Mesodermal cell (in vitro differentiated cells): Measurements from ENCODE around the gene HEATR5B.

Experiments
- H3K27ac ChIP-seq: 2 replicates; pipeline ENCODE4 v1.7.0; 2013; ENCODE audit warnings: mild to moderate bottlenecking, low read depth, low read length, moderate library complexity; ENCODE audit not compliant: severe bottlenecking
- H3K36me3 ChIP-seq: 2 replicates; pipeline ENCODE4 v1.7.1; 2013; ENCODE audit warnings: mild to moderate bottlenecking, low read length, moderate library complexity; ENCODE audit not compliant: control insufficient read depth, insufficient read depth
- H3K4me1 ChIP-seq: one replicate; pipeline ENCODE4 v1.7.1; 2013; ENCODE audit warnings: mild to moderate bottlenecking, low read length; ENCODE audit not compliant: insufficient read depth, control insufficient read depth, poor library complexity, severe bottlenecking
- H3K4me3 ChIP-seq: 2 replicates; pipeline ENCODE4 v1.7.0; 2013; ENCODE audit warnings: low read length, control low read depth, mild to moderate bottlenecking; ENCODE audit not compliant: insufficient read depth, poor library complexity, severe bottlenecking; ENCODE audit errors: extremely low read depth
- H3K9me3 ChIP-seq: 2 replicates; pipeline ENCODE4 v1.7.1; 2013; ENCODE audit warnings: mild to moderate bottlenecking, low read length, moderate library complexity; ENCODE audit not compliant: control insufficient read depth
- WGBS, 2 experiments: methylation state at CpG; one replicate each; pipeline ENCODE4 v1.1.5; 2013; ENCODE audit warnings: missing lambda C conversion rate in 2 of 2; ENCODE audit not compliant: insufficient coverage in 2 of 2; 5-methylcytosine and 5-hydroxymethylcytosine counted together

HEATR5B gene

DNA sequence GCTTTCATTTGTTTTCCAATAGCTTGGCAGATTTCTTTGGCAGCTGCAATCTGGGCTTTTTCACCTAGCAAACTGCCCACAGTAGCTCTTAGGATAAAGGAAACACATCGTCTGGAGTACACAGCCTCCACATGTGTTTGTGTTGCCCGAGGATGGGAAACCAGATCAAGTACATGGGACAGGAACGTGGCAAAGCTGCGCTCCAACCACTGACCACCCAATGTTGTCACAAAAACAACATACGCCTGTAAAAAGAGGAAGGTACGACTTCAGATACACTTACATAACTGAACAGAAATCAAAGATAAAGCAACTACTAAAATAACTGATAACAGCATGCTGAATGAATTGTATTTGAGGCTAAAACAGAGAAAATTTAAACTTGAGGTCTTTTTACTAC is 15.5 kb downstream of the HEATR5B start:
- Histone ChIP-seq H3K36me3 (peaks cover 62% of the 10 kb centered on the region), H3K4me3 (no peak overlapping the region), H3K4me1 (no peaks in the 10 kb centered on the region), H3K9me3 (no peaks in the 10 kb centered on the region), H3K27ac (no peak overlapping the region)
- 95% methylated on average over 3 of the region's 6 CpGs; no CpG with 5 or more reads in 1 of the 2 experiments for WGBS, 2 experiments

DNA sequence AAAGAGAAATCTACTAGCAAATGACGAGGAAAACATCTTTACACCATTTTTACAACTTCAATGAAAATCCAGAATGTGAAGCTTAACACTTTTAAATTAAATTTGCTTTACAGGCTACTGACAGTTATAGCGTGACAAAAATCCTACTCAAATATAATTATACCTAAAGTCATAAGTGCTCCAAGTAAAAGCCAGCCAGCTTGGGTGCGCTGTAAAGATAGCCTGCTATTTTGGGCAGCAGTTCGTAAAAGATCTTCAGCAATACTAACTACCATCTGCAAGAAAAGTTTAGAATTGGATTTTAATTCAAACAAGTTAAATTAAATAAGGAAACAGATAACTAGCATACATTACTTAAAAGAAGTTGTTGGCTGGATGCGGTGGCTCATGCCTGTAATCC is 22.4 kb downstream of the HEATR5B start:
- H3K27ac ChIP-seq: no peak overlapping the region
- 82 to 93% methylated on average over 2 to 3 of the region's 5 CpGs for WGBS, 2 experiments
- H3K4me3 ChIP-seq: no peak overlapping the region
- H3K36me3 ChIP-seq: peaks cover 61% of the 10 kb centered on the region
- no peaks in the 10 kb centered on the region for H3K9me3 ChIP-seq
- H3K4me1 ChIP-seq: no peaks in the 10 kb centered on the region

DNA sequence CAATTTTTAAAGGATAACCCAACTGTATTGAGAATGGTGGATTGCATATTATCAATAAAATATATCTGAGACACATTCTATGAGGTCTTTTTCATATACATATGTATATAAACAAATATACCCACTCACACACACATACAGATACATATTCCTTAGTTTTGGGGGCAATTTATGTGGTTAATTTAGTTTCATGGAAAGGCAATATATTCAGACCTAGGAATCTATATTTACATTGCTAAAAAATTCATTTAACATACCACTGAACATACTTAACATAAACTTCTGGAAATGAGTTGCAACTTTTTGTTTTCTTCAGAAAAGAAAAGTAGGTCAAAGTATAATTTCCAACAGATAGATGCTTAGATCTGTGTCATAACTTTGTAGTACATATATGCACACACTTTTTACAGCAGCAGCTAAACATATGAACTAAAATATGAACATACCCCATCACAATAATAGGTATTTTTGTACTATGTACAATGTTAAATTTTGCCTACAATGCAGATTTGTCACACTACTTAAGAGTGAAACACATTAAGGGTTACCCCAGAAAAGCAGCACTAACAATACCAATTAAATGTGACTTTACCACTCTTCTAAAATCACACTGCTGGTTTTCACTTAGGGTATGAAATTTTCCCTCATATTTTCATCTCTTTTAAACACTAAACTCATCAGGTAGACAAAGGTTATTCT is 23.0 kb downstream of the HEATR5B start:
- Histone ChIP-seq H3K27ac (no peak overlapping the region), H3K4me1 (no peaks in the 10 kb centered on the region), H3K9me3 (no peaks in the 10 kb centered on the region), H3K36me3 (peaks cover 60% of the 10 kb centered on the region), H3K4me3 (no peak overlapping the region)

DNA sequence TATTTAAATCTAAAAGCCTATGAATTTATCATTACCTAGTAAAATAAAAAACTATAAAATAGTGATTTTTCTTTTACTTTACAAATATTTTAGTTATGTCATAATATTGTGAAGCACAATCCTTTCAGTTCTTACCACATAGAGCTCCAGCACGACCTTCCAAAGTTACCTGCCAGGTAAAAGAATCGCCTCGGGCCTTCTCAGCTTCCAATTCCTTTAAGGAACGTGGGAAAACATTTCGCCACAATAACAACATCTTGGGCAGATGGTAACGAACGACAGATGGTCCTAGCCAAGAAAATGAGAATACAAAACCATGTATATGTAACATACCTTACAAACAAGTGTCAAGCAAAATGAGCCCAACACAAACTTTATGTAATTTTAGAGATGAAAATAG is 23.7 kb downstream of the HEATR5B start:
- no peaks in the 10 kb centered on the region for H3K9me3 ChIP-seq
- 90% methylated on average over 7 of the region's 7 CpGs; no CpG with 5 or more reads in 1 of the 2 experiments for WGBS, 2 experiments
- no peak overlapping the region for H3K4me3 ChIP-seq
- peaks cover 53% of the 10 kb centered on the region for H3K36me3 ChIP-seq
- H3K27ac ChIP-seq: no peak overlapping the region
- H3K4me1 ChIP-seq: no peaks in the 10 kb centered on the region

DNA sequence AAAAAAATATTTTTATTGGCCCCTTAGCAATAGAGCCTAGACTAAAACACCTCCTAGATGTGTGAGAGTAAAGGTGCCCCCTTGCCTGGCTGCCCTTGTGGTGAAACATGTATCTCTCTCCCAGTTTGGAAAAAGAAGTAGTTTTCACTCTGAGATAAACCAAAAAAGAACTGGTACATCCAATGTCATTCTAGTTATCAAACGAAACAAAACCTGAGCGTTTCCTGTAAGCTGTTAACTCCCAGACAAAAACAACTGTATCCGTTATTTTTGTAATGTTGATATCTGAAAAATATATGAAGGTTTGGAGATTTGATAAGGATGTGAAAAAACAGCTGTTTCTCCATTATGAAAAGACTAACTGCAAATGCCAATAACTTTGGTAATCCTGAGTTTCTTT is 24.3 kb downstream of the HEATR5B start:
- no peak overlapping the region for H3K27ac ChIP-seq
- 100% methylated on average over 1 of the region's 3 CpGs; no CpG with 5 or more reads in 1 of the 2 experiments for WGBS, 2 experiments
- H3K36me3 ChIP-seq: peaks cover 49% of the 10 kb centered on the region
- no peak overlapping the region for H3K4me3 ChIP-seq
- H3K9me3 ChIP-seq: no peaks in the 10 kb centered on the region
- no peaks in the 10 kb centered on the region for H3K4me1 ChIP-seq

DNA sequence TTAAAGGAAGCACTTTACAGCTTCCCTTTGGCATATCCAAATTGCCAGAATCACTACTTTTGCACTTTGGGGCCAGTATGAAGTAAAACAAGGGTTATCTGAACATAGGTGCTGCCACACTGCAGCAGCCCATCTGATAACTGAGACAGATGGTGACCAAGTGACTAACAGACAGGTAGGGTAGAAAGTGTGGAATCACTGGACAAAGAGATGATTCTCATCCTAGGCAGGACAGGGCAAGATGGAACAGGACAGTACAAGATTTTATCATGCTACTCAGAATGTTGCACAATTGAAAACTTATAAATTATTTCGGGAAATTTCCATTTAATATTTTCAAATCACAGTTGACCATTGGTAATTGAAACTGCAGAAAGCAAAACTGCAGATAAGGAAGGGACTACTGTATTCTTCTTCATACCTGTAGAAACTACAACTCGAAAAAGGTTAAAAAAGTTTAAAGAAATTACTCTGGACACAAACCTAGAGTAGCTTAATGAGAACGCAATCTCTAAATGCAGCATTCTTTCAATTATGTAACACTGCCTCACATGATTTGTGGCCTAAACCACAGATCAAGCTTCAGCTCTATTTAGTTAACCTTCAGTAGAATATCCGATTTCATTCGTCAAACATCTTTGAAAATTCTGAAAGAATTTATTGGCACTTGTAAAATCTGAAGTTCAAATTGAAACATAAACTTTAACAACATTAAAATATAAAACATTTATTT is 31.4 kb downstream of the HEATR5B start:
- no peaks in the 10 kb centered on the region for H3K4me1 ChIP-seq
- 90% methylated on average over 2 of the region's 5 CpGs; no CpG with 5 or more reads in 1 of the 2 experiments for WGBS, 2 experiments
- H3K4me3 ChIP-seq: no peak overlapping the region
- H3K36me3 ChIP-seq: peaks cover 31% of the 10 kb centered on the region
- H3K9me3 ChIP-seq: no peaks in the 10 kb centered on the region
- no peak overlapping the region for H3K27ac ChIP-seq

DNA sequence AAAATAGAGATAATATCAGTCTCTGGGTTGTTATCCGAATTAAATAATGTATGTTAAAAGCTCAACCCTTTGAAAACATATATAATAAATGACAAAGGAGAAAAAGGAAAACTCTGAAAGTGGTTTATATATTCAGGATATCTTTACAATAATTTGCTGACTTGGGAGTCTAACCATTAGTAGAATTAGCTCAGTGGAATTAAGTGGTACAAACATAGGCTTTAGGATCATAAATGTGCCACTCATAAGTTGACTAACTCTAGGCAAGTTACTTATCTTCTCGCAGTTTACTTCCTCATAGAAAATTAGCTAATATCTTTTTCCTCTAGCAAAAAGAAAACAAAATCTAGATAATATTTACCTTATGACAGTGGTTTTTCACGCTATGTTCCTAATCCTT is 44.6 kb downstream of the HEATR5B start:
- H3K4me3 ChIP-seq: no peak overlapping the region
- no peaks in the 10 kb centered on the region for H3K9me3 ChIP-seq
- H3K4me1 ChIP-seq: no peaks in the 10 kb centered on the region
- peaks cover 31% of the 10 kb centered on the region for H3K36me3 ChIP-seq
- H3K27ac ChIP-seq: no peak overlapping the region
- 100% methylated on average over 1 of the region's 3 CpGs; no CpG with 5 or more reads in 1 of the 2 experiments for WGBS, 2 experiments

DNA sequence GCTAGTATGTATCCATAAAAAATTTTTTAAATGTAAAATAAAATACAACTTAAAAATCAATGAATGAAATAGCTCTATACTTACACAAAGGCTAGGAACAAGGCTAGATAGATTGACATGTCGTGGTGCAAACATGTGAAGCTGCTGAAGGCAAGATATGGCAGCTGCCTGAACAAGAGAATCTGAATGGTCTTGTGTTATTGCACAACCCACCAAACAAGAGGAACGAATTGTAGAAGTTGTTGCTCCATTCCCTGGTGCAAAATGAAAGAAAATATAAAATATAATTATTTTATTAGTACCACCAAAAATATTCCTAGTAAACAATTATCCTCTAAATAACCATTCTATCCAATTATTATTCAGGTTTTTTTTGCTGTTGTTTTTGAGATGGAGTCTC is 46.4 kb downstream of the HEATR5B start:
- no peak overlapping the region for H3K27ac ChIP-seq
- H3K4me3 ChIP-seq: no peak overlapping the region
- no peaks in the 10 kb centered on the region for H3K9me3 ChIP-seq
- WGBS, 2 experiments: 100% methylated on average over 1 of the region's 2 CpGs; no CpG with 5 or more reads in 1 of the 2 experiments
- H3K4me1 ChIP-seq: no peaks in the 10 kb centered on the region
- peaks cover 32% of the 10 kb centered on the region for H3K36me3 ChIP-seq

DNA sequence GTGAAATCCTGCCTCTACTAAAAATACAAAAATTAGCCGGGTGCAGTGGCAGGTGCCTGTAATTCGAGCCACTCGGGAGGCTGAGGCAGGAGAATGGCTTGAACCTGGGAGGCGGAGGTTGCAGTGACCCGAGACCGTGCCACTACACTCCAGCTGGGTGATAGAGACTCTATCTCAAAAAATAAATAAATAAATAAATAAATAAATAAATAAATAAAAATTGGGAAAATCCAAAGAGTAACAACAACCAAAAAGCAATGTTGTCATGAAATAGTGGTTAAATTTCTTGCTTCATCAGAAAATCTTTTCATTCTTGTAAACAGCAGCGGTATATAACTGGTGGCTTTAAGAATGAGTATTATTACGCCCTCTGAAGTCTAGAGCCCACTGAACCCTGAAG is 54.4 kb downstream of the HEATR5B start:
- 80 to 100% methylated on average over 1 to 5 of the region's 8 CpGs for WGBS, 2 experiments
- H3K36me3 ChIP-seq: peaks cover 35% of the 10 kb centered on the region
- H3K27ac ChIP-seq: no peak overlapping the region
- H3K9me3 ChIP-seq: no peaks in the 10 kb centered on the region
- no peaks in the 10 kb centered on the region for H3K4me1 ChIP-seq
- H3K4me3 ChIP-seq: no peak overlapping the region

DNA sequence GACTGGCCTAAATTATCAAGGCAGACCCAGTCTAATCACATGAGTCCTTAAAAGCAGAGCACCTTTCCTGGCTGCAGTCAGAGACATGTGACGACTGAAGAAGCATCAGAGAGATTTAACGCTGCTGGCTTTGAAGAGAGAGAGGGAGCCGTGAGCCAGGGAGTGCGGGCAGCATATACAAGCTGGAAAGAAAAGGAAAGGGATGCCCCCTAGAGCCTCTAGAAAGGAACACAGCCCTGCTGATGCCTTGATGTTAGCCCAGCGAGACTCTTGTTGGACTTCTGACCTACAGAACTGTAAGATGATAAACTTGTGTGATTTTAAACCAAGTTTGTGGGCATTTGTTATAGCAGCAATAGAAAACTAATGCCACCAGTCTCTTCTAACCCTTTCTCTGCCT is 58.1 kb downstream of the HEATR5B start:
- Histone ChIP-seq H3K4me3 (no peak overlapping the region), H3K9me3 (no peaks in the 10 kb centered on the region), H3K4me1 (no peaks in the 10 kb centered on the region), H3K27ac (no peak overlapping the region), H3K36me3 (peaks cover 42% of the 10 kb centered on the region)
- WGBS, 2 experiments: 77 to 90% methylated on average over 4 to 5 of the region's 5 CpGs
